K562 (cell line): ENCODE data around the gene COL1A1. TPM values are rescaled to one million over a fixed set of nuclear protein-coding genes. Genes with fewer than 3 reads are reported as not detected.

Experiments
- ASH1L ChIP-seq: fragments of 450-650 bp; IDR thresholded peaks from 2 replicates; pipeline ENCODE4 v1.6.1; 2018; ENCODE audit warnings: borderline replicate concordance, mild to moderate bottlenecking, low read depth; ENCODE audit not compliant: partially characterized antibody
- CHD4 ChIP-seq: fragments of 200-600 bp; sonication (generic); IDR thresholded peaks from 3 replicates; pipeline ENCODE4 v1.6.1; 2012; ENCODE audit warnings: low read depth, mild to moderate bottlenecking, mixed read lengths, low read length, inconsistent platforms; ENCODE audit not compliant: insufficient read depth, insufficient replicate concordance, poor library complexity, severe bottlenecking
- GABPA ChIP-seq: fragments of 200-800 bp; sonication (Bioruptor generic); conservative IDR thresholded peaks from 2 replicates; pipeline ENCODE4 v1.6.1; 2016; ENCODE audit warnings: low read depth, missing genetic modification characterization, missing compliant biosample characterization
- GATAD2A ChIP-seq: fragments of 450-650 bp; IDR thresholded peaks from 2 replicates; pipeline ENCODE4 v1.6.1; 2017
- MEF2D ChIP-seq: conservative IDR thresholded peaks from 2 replicates; pipeline ENCODE4 v1.6.1; 2016; ENCODE audit warnings: low read depth, missing genetic modification characterization, missing compliant biosample characterization
- NFRKB ChIP-seq: fragments of 450-650 bp; IDR thresholded peaks from 2 replicates; pipeline ENCODE4 v1.6.1; 2016; ENCODE audit warnings: low read depth
- NKRF ChIP-seq: fragments of 450-650 bp; IDR thresholded peaks from 2 replicates; pipeline ENCODE4 v1.6.1; 2016; ENCODE audit warnings: borderline replicate concordance
- RBM39 ChIP-seq: fragments of 200-400 bp; formaldehyde crosslinking; optimal IDR thresholded peaks from 2 replicates; pipeline ENCODE3; 2018; ENCODE audit warnings: low read depth, low read length
- TEAD1 ChIP-seq, 2 experiments: fragments of 450-650 bp in 1 of 2; sonication (generic) in 1 of 2; formaldehyde crosslinking; IDR thresholded peaks; 2 replicates each; pipeline versions ENCODE4 v1.4.0 to v1.8.0; 2020 to 2022; ENCODE audit warnings: mild to moderate bottlenecking in 2 of 2, missing genetic modification reagents in 1 of 2
- TRIM25 ChIP-seq: fragments of 450-650 bp; IDR thresholded peaks from 2 replicates; pipeline ENCODE4 v1.7.0; 2016; ENCODE audit warnings: borderline replicate concordance
- ZEB2 ChIP-seq: fragments of 450-650 bp; IDR thresholded peaks from 2 replicates; pipeline ENCODE4 v1.6.1; 2016
- ZNF316 ChIP-seq: fragments of 450-650 bp; IDR thresholded peaks from 2 replicates; pipeline ENCODE4 v1.6.1; 2016
- ZNF512 ChIP-seq: IDR thresholded peaks from 2 replicates; pipeline ENCODE4 v1.6.1; 2016; ENCODE audit warnings: missing genetic modification characterization, missing compliant biosample characterization
- polyA plus RNA-seq, 8 experiments: library from polyadenylated mRNA; depleted of rRNA in 4 of 8; stranded (reverse) in 5 of 8; unstranded in 3 of 8; fragments of >200 nt; fragmentation: Nextera tagmentation in 2 of 8; fragmentation: Illumina TruSeq in 1 of 8; extraction: Ambion mirVana in 2 of 8; extraction: Trizol in 1 of 8; gene quantifications; 2 replicates each; pipeline versions ENCODE4 v1.2.1 to v1.2.3, GENCODE V29; 2011 to 2014; ENCODE audit warnings: inconsistent platforms in 1 of 8, missing spikeins in 1 of 8
- total RNA-seq, 7 experiments: library from RNA; depleted of rRNA in 6 of 7; stranded (reverse); fragments of >200 nt in 6 of 7; fragmentation: Illumina TruSeq in 2 of 7; extraction: Trizol in 2 of 7; gene quantifications; 2 replicates each; pipeline versions ENCODE4 v1.2.1 to v1.2.3, GENCODE V29; 2011 to 2021; ENCODE audit warnings: low replicate concordance in 1 of 7
- TF ChIP-seq, protein P1 (sequence below): conservative IDR thresholded peaks from 2 replicates; pipeline ENCODE4 v1.6.1; 2011; ENCODE audit warnings: low read depth, mild to moderate bottlenecking, low read length; ENCODE audit not compliant: control insufficient read depth
- TF ChIP-seq, protein P2 (sequence below): fragments of 250-450 bp; sonication (Bioruptor Pico); IDR thresholded peaks from 2 replicates; pipeline ENCODE4 v1.8.0; 2021; ENCODE audit warnings: moderate library complexity, mild to moderate bottlenecking, inconsistent platforms

Gene COL1A1
- total and polyA plus RNA-seq, 9 of the 15 experiments (the other 6 are each of a cell fraction or from before 2014, with no cell fraction given) = 0.04 to 3.4 (median 0.18) TPM

- peak; percentile 50; the same call in 1 of the 2 replicates for TF ChIP-seq GABPA (tag)
- TF ChIP-seq ZNF316 = no peak
- TF ChIP-seq, protein P1, sequence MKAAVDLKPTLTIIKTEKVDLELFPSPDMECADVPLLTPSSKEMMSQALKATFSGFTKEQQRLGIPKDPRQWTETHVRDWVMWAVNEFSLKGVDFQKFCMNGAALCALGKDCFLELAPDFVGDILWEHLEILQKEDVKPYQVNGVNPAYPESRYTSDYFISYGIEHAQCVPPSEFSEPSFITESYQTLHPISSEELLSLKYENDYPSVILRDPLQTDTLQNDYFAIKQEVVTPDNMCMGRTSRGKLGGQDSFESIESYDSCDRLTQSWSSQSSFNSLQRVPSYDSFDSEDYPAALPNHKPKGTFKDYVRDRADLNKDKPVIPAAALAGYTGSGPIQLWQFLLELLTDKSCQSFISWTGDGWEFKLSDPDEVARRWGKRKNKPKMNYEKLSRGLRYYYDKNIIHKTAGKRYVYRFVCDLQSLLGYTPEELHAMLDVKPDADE = peak; percentile 40; the same call in 1 of the 2 replicates
- TF ChIP-seq RBM39 = no peak
- TF ChIP-seq, protein P2, sequence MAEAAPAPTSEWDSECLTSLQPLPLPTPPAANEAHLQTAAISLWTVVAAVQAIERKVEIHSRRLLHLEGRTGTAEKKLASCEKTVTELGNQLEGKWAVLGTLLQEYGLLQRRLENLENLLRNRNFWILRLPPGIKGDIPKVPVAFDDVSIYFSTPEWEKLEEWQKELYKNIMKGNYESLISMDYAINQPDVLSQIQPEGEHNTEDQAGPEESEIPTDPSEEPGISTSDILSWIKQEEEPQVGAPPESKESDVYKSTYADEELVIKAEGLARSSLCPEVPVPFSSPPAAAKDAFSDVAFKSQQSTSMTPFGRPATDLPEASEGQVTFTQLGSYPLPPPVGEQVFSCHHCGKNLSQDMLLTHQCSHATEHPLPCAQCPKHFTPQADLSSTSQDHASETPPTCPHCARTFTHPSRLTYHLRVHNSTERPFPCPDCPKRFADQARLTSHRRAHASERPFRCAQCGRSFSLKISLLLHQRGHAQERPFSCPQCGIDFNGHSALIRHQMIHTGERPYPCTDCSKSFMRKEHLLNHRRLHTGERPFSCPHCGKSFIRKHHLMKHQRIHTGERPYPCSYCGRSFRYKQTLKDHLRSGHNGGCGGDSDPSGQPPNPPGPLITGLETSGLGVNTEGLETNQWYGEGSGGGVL (CRISPR knock-in tag) = no peak
- no peak for TF ChIP-seq MEF2D (tag)
- TF ChIP-seq ASH1L = peak; percentile 57
- TF ChIP-seq TRIM25 = no peak
- peak; percentile 90 for TF ChIP-seq NFRKB
- 0 out of 2 replicates have a peak, but pooled peaks have one; percentile 55 for TF ChIP-seq NKRF
- TF ChIP-seq ZNF512 (tag) = no peak
- no peak for TF ChIP-seq TEAD1 (CRISPR knock-in tag; IDR thresholded peaks at IDR 0.05)
- TF ChIP-seq CHD4 = no peak
- TF ChIP-seq GATAD2A = peak; percentile 84; the same call in 1 of the 2 replicates
- peak; percentile 71; the same call in 1 of the 2 replicates for TF ChIP-seq ZEB2
Measured at GRCh38 chr17:50151937-50152547, 49.4 kb downstream of the COL1A1 start (continued).
